MCF 10A (cell line): ENCODE measurements around the gene TAP1. TPM values are rescaled to one million over a fixed set of nuclear protein-coding genes. Genes with fewer than 3 reads are reported as not detected.

ENCODE experiments used
- BruUV-seq: library from RNA; stranded (reverse); fragments of 400-500 nt; replicated peaks from 2 replicates; lab custom pipeline; 2021; lab: Mats Ljungman, UMichigan
- CTCF ChIA-PET: fragments of 300-600 bp; sonication (Branson Sonifier 250); formaldehyde crosslinking; extraction: SDS; loops from one replicate; lab custom pipeline; 2021; ENCODE audit warnings: antibody characterized with exemption, inconsistent platforms; lab: Yijun Ruan, JAX
- POLR2A ChIA-PET: fragments of 300-600, 350-650 bp; sonication (Branson Sonifier 250); formaldehyde crosslinking; extraction: SDS; loops from one replicate; lab custom pipeline; 2020; ENCODE audit warnings: antibody characterized with exemption, inconsistent platforms; lab: Yijun Ruan, JAX
- DNase-seq: peaks from one replicate; pipeline ENCODE4 v3.0.0-alpha.2; 2018; ENCODE audit not compliant: unreplicated experiment
- H3K27ac Mint-ChIP-seq: one replicate; pipeline ENCODE4 v1.8.0; 2022; ENCODE audit warnings: mild to moderate bottlenecking, low read depth, mixed read lengths; ENCODE audit not compliant: unreplicated experiment
- H3K27me3 Mint-ChIP-seq: one replicate; pipeline ENCODE4 v1.8.0; 2022; ENCODE audit warnings: mixed read lengths; ENCODE audit not compliant: insufficient read depth, unreplicated experiment
- H3K36me3 Mint-ChIP-seq: one replicate; pipeline ENCODE4 v1.8.0; 2022; ENCODE audit warnings: mild to moderate bottlenecking, moderate library complexity, mixed read lengths; ENCODE audit not compliant: insufficient read depth, unreplicated experiment
- H3K4me1 Mint-ChIP-seq: one replicate; pipeline ENCODE4 v1.8.0; 2022; ENCODE audit warnings: mixed read lengths; ENCODE audit not compliant: insufficient read depth, unreplicated experiment
- H3K4me3 Mint-ChIP-seq: one replicate; pipeline ENCODE4 v1.8.0; 2022; ENCODE audit warnings: mild to moderate bottlenecking, moderate library complexity, mixed read lengths; ENCODE audit not compliant: unreplicated experiment
- H3K9me3 Mint-ChIP-seq: one replicate; pipeline ENCODE4 v1.8.0; 2022; ENCODE audit warnings: mixed read lengths; ENCODE audit not compliant: unreplicated experiment
- intact Hi-C: fragments of 100-400 bp; cut with micrococcal nuclease; formaldehyde crosslinking; loops from 2 replicates; pipeline ENCODE4 v1.14.1; 2022
- total RNA-seq: library from RNA; stranded (reverse); gene quantifications from 2 replicates; pipeline ENCODE4 v1.2.3, GENCODE V29; 2022
- TF ChIP-seq, protein P1 (sequence below): fragments of 200-600 bp; IDR thresholded peaks from one replicate; pipeline ENCODE4 v1.8.0; 2022; ENCODE audit warnings: antibody characterized with exemption, mild to moderate bottlenecking; ENCODE audit not compliant: unreplicated experiment

The TAP1 gene
- total RNA-seq, 1 experiment from 2014 or later = 32.3 TPM

DNA sequence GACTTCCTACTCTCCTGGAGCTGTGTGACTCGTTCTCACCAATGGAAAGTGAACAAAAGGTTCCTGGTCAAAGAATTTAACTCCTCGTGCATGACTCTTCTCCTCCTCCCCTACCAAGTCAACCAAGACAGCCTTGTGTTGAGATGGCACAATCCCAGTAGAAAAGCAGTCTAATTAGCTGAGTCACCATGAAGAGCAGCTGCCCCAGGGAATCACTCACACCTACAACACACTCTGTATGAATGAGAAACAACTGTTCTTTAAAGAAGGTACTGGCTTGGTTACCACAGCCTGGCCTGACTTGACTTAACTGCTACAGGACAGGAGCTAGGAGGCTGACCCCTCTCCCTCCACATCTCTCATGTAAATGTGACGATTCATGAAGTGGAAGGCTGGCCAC is 33.8 kb downstream of the TAP1 start:
- TF ChIP-seq, protein P1, sequence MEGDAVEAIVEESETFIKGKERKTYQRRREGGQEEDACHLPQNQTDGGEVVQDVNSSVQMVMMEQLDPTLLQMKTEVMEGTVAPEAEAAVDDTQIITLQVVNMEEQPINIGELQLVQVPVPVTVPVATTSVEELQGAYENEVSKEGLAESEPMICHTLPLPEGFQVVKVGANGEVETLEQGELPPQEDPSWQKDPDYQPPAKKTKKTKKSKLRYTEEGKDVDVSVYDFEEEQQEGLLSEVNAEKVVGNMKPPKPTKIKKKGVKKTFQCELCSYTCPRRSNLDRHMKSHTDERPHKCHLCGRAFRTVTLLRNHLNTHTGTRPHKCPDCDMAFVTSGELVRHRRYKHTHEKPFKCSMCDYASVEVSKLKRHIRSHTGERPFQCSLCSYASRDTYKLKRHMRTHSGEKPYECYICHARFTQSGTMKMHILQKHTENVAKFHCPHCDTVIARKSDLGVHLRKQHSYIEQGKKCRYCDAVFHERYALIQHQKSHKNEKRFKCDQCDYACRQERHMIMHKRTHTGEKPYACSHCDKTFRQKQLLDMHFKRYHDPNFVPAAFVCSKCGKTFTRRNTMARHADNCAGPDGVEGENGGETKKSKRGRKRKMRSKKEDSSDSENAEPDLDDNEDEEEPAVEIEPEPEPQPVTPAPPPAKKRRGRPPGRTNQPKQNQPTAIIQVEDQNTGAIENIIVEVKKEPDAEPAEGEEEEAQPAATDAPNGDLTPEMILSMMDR = no peak
- peak; percentile 87 for DNase-seq
- ChIA-PET CTCF (interaction anchor here (0.5 to 3.3 kb wide), 5 partner anchors 19 to 1208 kb away, joined by 3 to 25 read pairs (median 4); partner anchors contain the start of genes PSMB9, TAP1 and TAP2), POLR2A (interaction anchor here (0.6 to 3.6 kb wide), 11 partner anchors 13 to 452 kb away, joined by 3 to 28 read pairs (median 4); partner anchors contain the start of genes PSMB8, PSMB9, RPS18 and TAP1)
- H3K9me3 Mint-ChIP-seq = no peaks in the 10 kb centered on the region
- no peaks in the 10 kb centered on the region for H3K36me3 Mint-ChIP-seq
- BruUV-seq = no TSS peak
- intact Hi-C loops = no loop called here
- H3K27me3 Mint-ChIP-seq = no peaks in the 10 kb centered on the region
- H3K4me1 Mint-ChIP-seq = peaks cover 20% of the 10 kb centered on the region
- no peak overlapping the region for H3K4me3 Mint-ChIP-seq
- peak overlapping the region; percentile 60 for H3K27ac Mint-ChIP-seq

DNA sequence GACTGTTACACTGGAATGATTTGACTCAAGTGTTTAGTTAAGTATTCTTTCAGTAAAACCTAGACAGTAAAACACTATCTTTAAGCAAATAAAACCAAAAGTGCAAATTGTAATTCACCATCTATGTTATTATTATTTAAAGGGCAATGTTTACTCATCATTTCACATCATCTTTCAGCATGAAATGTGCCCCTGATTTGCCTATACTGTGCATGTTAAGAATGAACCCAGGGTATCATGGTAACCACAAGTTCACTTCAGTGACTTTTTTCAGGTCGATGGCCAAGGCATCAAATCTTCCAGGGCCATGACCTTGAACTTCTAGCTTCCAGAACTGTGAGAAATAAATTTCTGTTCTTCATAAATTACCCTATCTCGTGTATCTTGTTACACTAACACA is 34.6 kb downstream of the TAP1 start:
- H3K9me3 Mint-ChIP-seq = no peaks in the 10 kb centered on the region
- H3K36me3 Mint-ChIP-seq = no peaks in the 10 kb centered on the region
- BruUV-seq = no TSS peak
- ChIA-PET POLR2A (interaction anchor here (0.6 to 3.6 kb wide), 6 partner anchors 14 to 606 kb away, joined by 3 to 28 read pairs (median 4); partner anchors contain the start of gene TAP2), CTCF (interaction anchor here (0.6 to 3.3 kb wide), 3 partner anchors 8 to 49 kb away, joined by 3 to 25 read pairs (median 3); partner anchors contain the start of gene TAP2)
- H3K27ac Mint-ChIP-seq = peak overlapping the region; percentile 60
- no peak for DNase-seq
- no peak overlapping the region for H3K4me3 Mint-ChIP-seq
- TF ChIP-seq, protein P1 = no peak
- intact Hi-C loops = no loop called here
- no peaks in the 10 kb centered on the region for H3K27me3 Mint-ChIP-seq
- peaks cover 20% of the 10 kb centered on the region for H3K4me1 Mint-ChIP-seq

DNA sequence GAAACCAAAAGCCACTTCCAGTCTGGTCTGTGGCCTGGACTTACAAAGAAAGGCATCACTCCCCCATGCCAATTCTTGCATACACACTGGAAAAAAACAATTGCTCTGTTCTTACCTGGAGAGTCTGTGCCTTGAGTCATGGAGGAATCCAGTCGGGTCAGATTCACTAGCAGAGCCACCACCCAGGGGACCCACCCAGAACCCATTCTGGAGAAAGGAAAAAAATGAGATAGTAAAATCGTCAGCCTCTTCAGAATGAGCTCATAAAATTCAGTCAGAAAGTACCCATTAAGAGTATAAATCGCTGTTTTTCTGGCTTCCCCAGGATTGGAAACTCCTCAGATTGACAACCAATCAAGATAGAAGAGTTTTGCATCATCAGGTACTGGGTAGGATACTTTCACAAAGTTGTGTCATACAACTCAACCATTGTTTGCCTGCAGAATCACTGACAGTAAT is 36.7 kb downstream of the TAP1 start, which contains the start of gene HLA-DOB:
Gene HLA-DOB (minus strand): TSS at position 257 of the 459 bp plus-strand sequence. CDS start 51 bp downstream, at position 206.
- no peaks in the 10 kb centered on the region for H3K27me3 Mint-ChIP-seq
- TF ChIP-seq, protein P1 = no peak
- intact Hi-C loops = no loop called here
- CTCF ChIA-PET = no interaction called here
- H3K4me3 Mint-ChIP-seq = peak within 1 kb of the TSS; percentile 57
- no peaks in the 10 kb centered on the region for H3K36me3 Mint-ChIP-seq
- no peaks in the 10 kb centered on the region for H3K9me3 Mint-ChIP-seq
- peaks cover 20% of the 10 kb centered on the region for H3K4me1 Mint-ChIP-seq
- no TSS peak for BruUV-seq
- DNase-seq = peak; percentile 61
- POLR2A ChIA-PET = no interaction called here
- H3K27ac Mint-ChIP-seq = no peak within 1 kb of the TSS

DNA sequence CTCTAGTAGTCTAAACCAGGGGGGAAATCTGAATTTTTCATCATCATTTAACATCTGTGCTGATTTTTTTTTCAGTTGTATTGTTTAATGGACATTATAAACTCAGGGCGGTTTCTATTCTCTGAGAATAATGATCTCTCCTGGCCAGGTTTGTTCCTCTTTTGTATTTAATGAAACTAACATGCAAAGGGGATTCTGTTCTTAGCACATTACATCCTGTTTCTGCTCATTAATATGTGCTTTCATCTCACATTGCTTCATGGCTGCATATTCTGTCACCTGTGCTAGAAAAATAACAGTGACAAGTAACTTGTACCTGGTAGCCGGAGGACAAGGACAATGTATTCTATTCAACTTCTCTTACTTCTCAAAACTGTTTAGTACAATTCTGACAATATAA is 37.5 kb downstream of the TAP1 start:
- Mint-ChIP-seq H3K36me3 (no peaks in the 10 kb centered on the region), H3K27me3 (no peaks in the 10 kb centered on the region), H3K27ac (no peak overlapping the region), H3K4me3 (no peak overlapping the region), H3K4me1 (peaks cover 20% of the 10 kb centered on the region), H3K9me3 (no peaks in the 10 kb centered on the region)
- CTCF ChIA-PET = no interaction called here
- DNase-seq = no peak
- intact Hi-C loops = no loop called here
- TF ChIP-seq, protein P1 = no peak
- POLR2A ChIA-PET = interaction anchor here (0.5 kb wide), 1 partner anchor 38 kb away, joined by 3 read pairs; the partner anchor contains the start of gene PSMB9
- BruUV-seq = no TSS peak
